GM12891 (cell line): ENCODE measurements around the gene USP6NL.
A peak's percentile ranks its signal among the peaks of the same experiment; 100 is the strongest.

ENCODE experiments used
- DNase-seq: peaks from one replicate; pipeline ENCODE4 v3.0.0; 2011; ENCODE audit warnings: low spot score; ENCODE audit not compliant: insufficient read length
- FAIRE-seq: peaks from 2 replicates; lab custom pipeline; 2011; peaks lifted over from hg19 to GRCh38; lab: Jason Lieb, UNC
- PAX5 ChIP-seq: IDR thresholded peaks from 2 replicates; pipeline ENCODE4 v1.6.1; 2011; ENCODE audit warnings: low read length, moderate library complexity, mild to moderate bottlenecking; ENCODE audit not compliant: insufficient read depth, severe bottlenecking
- POLR2A ChIP-seq: IDR thresholded peaks from 2 replicates; pipeline ENCODE4 v1.6.1; 2011; ENCODE audit warnings: low read depth, low read length, control low read depth
- POLR2AphosphoS5 ChIP-seq: IDR thresholded peaks from 2 replicates; pipeline ENCODE4 v1.6.1; 2011; ENCODE audit warnings: low read depth, low read length, control low read depth
- POU2F2 ChIP-seq: IDR thresholded peaks from 2 replicates; pipeline ENCODE4 v1.6.1; 2011; ENCODE audit warnings: low read depth, mild to moderate bottlenecking, control low read depth, low read length, moderate library complexity
- SPI1 ChIP-seq: IDR thresholded peaks from 2 replicates; pipeline ENCODE4 v1.6.1; 2011; ENCODE audit warnings: low read depth, low read length, control low read depth
- TAF1 ChIP-seq: IDR thresholded peaks from 2 replicates; pipeline ENCODE4 v1.6.1; 2011; ENCODE audit warnings: low read depth, low read length, control low read depth

Gene USP6NL

DNA sequence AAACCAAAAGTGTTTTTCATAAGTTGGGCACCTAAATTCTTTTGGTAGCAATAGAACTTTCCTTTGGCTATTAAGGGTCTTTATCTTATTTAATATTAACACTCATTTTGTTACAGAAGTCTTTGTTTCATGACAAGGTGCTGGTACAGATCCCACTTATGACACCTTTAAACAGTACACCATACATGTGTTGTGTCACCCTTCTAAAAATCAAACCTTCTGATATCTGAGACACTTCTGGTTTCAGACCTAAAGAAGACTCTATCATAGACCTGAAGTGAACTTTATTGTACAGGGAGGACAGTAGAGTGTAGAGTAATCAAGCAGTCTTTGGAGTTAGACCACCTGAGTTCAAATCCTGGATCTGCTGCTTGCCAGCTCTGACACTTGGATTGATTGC lies 5.8 kb upstream of the USP6NL start:
- no peak for FAIRE-seq

DNA sequence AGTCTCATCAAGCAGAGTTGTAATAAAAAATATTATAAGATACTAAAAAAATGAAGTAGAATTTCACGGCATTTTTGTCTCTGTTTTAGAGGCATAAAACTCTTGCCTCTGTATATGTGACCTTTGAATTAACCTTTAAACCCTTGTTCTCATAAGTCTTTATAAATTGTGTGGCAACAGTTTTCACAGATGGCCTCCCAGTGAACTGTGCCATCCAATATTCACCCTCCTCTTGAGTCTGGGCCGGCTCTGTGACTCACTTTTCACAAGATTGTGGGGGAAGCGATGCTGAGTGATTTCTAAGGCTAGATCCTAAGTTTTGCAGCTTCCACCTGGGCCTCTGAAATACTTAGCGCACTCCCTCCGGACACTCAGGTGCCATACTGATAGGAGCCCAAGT lies 4.6 kb upstream of the USP6NL start:
- TF ChIP-seq PAX5, result no peak
- TF ChIP-seq POU2F2, result no peak
- TF ChIP-seq POLR2AphosphoS5, result no peak
- TF ChIP-seq TAF1, result no peak
- no peak for TF ChIP-seq POLR2A
- no peak for TF ChIP-seq SPI1
- no peak for DNase-seq
- FAIRE-seq, result no peak

More for the DNA sequence above, 5.8 kb upstream of the USP6NL start:
- TF ChIP-seq PAX5 (no peak), POU2F2 (no peak), POLR2AphosphoS5 (no peak), POLR2A (no peak), SPI1 (no peak), TAF1 (no peak)
- DNase-seq, result no peak

DNA sequence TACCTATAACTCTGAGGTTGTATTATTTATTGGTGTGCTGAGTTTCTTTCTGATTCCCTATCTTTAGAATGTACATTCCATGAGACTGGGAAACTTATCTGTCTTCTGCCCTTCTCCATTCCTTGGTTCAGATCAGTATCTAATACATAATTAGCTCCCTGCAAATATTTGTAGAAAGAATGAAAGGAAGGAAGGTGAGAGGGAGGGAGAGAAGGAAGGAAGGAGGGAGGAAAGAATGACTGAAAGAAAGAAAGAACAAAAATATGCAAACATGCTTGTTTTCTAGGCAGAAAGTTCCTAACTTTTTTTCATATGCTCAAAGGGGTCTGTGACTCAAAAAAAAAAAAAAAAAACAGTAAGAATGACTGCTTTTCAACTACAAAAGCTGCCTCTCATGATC lies 3.9 kb upstream of the USP6NL start:
- no peak for TF ChIP-seq TAF1
- TF ChIP-seq PAX5, result no peak
- TF ChIP-seq SPI1, result no peak
- TF ChIP-seq POLR2AphosphoS5, result no peak
- no peak for TF ChIP-seq POU2F2
- no peak for TF ChIP-seq POLR2A
- no peak for DNase-seq
- FAIRE-seq, result no peak

DNA sequence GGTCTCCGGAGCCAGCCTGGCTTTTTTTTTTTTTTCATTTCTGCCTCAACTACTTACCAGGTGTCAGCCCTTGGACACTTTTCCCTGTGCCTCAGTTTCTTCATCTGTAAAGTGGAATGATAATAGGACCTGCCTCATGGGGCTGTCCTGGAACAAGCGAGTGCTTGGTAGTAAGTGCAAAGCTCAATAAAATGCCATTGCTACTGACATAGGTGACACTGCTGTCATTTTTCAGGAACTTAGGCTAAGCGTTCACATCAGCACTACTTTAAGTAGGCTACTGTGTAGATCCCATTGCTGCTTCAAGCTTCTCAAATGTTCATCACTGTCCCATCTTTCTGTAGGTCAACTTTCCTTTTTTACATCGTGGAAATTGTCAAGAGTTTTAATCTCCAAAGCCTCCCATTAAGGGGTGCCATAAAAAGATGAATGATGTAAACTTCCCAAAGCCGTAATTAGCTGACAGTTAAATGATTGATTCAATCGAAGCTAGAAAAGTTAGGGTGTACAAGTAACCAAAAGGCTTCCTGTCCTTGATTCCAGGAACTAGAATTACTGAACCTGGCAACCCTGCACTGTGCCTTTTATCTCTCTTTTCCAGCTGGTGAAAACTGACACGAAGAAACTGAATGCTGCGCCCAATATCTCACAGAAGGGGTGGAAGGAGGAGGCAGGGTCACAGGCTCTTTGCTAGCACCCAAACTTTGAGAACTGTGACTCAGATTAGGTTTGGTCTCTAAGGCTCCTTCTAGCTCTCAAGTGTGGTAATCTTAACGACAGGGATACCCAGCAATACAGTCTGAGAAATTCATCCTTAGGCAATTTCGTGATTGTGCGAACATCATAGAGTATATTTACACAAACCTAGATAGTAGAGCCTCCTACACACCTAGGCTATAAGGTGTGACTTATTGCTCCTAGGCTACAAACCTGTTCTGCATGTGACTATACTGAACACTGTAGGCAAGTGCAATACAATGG lies 861 bp upstream of the USP6NL start:
- FAIRE-seq (peak; percentile 78), DNase-seq (no peak)
- TF ChIP-seq POLR2AphosphoS5 (no peak), TAF1 (no peak), POU2F2 (no peak), SPI1 (no peak), POLR2A (no peak), PAX5 (no peak)

DNA sequence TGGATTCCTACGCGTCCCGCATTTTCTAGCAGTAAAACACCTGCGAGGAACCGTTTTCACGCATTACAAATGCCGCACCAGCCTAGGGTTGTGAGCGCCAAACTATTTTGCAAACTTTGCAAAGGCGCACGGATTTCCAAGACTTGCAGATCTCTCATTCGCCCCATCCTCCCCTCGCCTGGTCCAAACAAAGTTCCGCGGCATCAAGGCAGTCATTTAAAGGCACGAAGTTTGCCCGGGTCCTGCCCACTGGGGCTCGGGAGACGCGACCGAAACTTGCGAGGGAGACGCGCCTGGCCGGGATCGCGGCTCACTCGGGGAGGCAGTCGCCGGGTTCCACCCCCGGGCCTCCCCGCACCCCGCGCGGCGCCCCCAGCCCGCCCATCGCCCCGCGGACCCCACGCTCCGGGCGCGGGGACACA lies 613 bp downstream of the USP6NL start:
- FAIRE-seq, result peak; percentile 31
- no peak for TF ChIP-seq POU2F2
- TF ChIP-seq TAF1, result no peak
- TF ChIP-seq POLR2A, result no peak
- TF ChIP-seq PAX5, result no peak
- DNase-seq, result no peak

DNA sequence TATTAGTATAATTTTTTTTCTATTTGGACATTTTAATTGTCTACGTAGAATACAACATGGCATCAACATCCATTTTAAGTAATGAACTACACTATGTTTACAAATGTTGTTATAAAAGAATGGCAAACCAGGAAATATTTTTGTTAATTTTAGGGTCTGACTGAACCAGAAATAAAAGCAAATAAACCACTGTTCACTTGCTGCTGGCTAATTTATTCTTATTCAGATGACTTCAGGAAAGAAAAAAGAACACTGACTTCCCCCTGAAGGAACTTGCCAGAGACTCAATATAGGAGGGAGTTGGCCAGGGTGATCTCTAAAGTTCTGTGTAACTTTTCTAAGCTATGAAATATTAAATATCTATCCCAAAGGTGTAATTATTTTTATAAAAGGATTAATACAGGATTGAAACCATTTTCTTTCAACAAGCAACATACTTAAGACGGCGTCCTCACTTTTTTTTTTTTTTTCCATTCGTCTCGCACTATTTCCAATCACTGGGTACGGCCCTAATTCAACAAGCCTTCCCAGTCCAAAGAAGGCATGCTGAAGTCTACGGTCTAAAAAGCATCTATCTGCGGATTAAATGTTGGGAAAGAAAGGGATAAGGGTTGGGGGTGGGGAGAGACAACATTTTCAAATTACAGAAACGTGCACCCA lies 1.2 kb downstream of the USP6NL start:
- TF ChIP-seq PAX5, result no peak
- TF ChIP-seq POLR2AphosphoS5, result no peak
- TF ChIP-seq POU2F2, result no peak
- TF ChIP-seq SPI1, result no peak
- TF ChIP-seq TAF1, result no peak
- DNase-seq, result no peak
- FAIRE-seq, result peak; percentile 47

DNA sequence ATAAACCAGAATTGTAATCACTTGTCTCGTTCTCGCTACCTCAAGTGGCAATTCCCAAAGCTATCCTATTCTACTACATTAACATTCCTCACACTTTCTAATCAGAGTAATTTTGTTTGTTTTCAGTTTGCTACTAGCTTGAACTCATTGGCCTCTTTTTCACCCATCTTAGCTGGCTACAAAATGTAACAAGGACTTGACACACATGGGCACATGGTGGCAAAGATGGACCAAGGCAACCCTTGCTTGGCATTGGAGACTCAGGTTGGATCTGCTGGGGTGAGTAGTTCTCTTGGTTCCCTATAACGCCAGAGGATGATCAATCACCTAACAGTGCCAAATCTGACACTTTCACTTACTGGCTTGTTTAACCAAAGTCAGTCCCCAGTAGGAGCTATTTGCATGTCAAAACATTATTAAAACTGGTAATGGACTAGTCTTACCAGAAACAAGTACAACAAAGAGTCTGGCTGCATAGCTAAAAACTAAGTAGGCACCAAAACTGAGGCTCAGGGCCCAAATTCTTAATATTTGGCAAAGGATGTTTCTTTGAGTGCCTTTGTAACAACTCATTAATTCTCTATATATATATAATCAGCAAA lies 1.9 kb downstream of the USP6NL start:
- DNase-seq, result no peak
- 0 out of 2 replicates have a peak, but pooled peaks have one; percentile 19 for TF ChIP-seq POLR2AphosphoS5
- TF ChIP-seq PAX5, result no peak
- no peak for TF ChIP-seq SPI1
- no peak; the same call in 1 of the 2 replicates for TF ChIP-seq POLR2A
- TF ChIP-seq TAF1, result no peak
- peak; percentile 79 for FAIRE-seq

DNA sequence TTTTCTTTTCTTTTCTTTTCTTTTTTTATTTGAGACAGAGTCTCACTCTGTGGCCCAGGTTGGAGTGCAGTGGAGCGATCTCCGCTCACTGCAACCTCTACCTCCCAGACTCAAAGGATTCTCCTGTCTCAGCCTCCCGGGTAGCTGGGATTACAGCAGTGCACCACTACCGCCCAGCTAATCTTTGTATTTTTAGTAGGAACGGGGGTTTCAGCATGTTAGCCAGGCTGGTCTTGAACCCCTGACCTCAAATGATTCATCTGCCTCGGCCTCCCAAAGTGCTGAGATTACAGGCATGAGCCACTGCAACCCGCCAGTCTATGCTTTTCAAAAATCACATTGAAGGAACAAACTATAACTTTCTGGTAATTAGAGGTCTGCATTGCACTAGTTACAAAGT lies 2.4 kb downstream of the USP6NL start:
- TF ChIP-seq TAF1, result no peak
- no peak for TF ChIP-seq POLR2A
- no peak for TF ChIP-seq PAX5
- TF ChIP-seq POLR2AphosphoS5, result no peak
- TF ChIP-seq SPI1, result no peak
- no peak for TF ChIP-seq POU2F2
- DNase-seq (no peak), FAIRE-seq (peak; percentile 13)
